Lower leg skin (tissue), 3 donors: ENCODE measurements around the gene AADACL3.

ENCODE experiments used
- CTCF ChIP-seq, 3 donors: fragments of 450-650 bp; IDR thresholded peaks; one replicate each; pipeline ENCODE4 v1.5.1; 2016; ENCODE audit warnings: antibody characterized with exemption in 3 of 3, mild to moderate bottlenecking in 3 of 3, moderate library complexity in 2 of 3
- POLR2A ChIP-seq, 2 donors: fragments of 450-650 bp; IDR thresholded peaks; one replicate each; pipeline ENCODE4 v1.6.1; 2016 to 2017; ENCODE audit warnings: antibody characterized with exemption in 2 of 2, mild to moderate bottlenecking in 1 of 2, moderate library complexity in 1 of 2

GRCh38 chr1:12712929-12713328 lies 3.0 kb upstream of the AADACL3 start:
- TF ChIP-seq CTCF (IDR thresholded peaks at IDR 0.05) (no peak), POLR2A (IDR thresholded peaks at IDR 0.05) (no peak)
